ACHN (cell line): Measurements from ENCODE around the gene KRTCAP2.

Source experiments
- DNase-seq: peaks from one replicate; pipeline ENCODE4 v3.0.0-alpha.2; 2015
- in situ Hi-C: cut with HindIII; loops from 2 replicates; pipeline ENCODE4 v1.10.0; 2017; ENCODE audit warnings: low sequenced_read_pairs, low pct_ligation_motif_present, low pct_unique_long_range_greater_than_20kb

KRTCAP2 gene

DNA sequence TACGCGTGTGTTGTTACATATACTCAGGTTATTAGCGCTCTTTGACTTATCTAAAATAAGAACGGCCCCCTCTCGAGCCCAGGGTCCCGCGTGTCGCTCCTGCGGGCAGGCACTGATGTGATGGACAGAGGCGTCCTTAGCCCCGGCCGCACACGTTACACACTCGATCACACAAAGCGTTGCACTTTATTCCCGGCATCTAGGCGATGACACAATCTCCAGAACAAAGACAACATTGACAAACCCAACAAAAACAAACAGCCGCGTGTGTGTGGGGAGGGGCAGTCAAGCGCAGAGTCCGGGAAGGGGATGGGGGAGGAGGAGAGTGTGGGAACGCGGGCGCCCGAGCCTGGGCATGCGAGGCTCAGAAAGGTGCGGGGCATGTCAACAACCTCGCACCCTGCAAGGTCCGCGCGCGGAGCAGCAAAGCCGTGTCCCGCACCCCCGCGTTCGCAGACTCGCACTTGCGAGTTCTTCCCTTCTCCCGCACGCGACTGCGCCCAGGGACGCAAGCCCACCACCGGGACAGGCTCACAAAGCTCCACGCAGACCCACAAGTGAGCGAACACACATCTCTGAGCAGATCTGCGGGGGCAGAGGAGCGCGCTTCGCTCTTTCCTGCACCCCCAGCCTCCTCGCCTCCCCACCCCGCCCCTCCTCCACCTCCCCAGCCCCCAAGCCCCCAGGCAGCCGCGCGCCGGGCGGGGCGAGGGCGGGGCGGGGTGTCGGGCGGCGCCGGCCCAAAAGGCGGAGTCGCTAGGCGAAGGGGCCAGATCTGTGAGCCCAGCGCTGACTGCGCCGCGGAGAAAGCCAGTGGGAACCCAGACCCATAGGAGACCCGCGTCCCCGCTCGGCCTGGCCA, 45.8 kb downstream of the KRTCAP2 start, which contains the start of gene EFNA1:
TSS of gene EFNA1 (plus strand) at position 772 of the 862 bp plus-strand sequence. CDS start 102 bp downstream, outside the sequence.
- peak; percentile 52 for DNase-seq
- in situ Hi-C loops = no loop called here

DNA sequence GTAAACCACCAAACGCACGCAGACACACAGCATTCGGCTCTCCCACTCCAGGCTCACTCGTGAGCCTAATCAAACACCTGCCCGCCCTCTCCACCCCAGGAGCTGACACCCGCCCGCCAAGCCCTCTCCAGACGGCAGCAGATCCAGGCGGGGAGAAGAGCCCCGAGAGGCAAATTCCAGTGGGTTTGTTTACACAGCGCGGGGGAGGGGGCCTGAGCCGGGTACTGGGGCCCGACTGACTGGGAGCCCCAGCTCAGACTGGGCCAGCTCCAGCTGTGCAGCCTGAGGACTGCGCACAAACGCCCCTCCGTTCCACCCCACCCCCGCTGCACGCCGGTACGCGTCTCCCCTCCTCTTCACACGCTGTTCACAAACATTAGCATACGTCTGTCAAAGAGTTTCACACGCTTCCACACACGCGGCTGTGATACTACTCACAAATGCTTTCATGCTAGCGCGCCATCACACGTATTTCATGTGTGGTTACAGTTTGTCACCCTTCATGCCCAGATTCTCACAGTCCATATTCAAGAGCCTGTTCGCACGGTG, 46.5 kb downstream of the KRTCAP2 start:
- in situ Hi-C loops = no loop called here
- peak; percentile 37 for DNase-seq

DNA sequence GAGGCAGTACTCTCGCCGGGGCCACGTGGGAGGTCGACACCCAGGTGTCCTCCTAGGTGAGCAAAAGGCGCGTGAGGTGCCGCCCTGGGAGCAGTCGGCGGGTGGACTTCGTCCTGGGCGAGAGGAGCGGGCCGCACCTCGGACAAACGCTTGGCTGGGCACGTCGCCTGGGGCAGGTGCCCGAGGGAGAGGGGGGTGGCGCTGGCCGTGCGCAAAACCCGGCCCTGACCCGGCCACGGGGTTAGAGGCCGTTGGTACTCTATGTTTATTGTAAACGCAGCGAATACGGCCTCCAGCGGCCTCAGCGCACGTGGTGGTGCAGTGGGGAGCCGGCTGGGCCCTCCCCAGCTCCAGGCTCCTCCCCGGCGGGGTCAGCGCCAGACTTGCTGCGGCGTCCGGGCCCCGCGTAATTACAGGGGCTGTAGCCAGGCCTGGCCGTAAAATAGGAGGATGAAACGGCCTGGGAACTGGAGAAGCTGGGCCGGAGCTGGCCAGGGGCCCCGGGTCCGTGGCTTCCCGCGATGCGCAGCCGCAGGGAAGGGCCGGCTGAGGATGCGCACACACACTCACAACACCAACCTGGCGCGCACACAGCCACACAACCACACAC, 47.1 kb downstream of the KRTCAP2 start:
- in situ Hi-C loops = no loop called here
- DNase-seq = peak; percentile 20

DNA sequence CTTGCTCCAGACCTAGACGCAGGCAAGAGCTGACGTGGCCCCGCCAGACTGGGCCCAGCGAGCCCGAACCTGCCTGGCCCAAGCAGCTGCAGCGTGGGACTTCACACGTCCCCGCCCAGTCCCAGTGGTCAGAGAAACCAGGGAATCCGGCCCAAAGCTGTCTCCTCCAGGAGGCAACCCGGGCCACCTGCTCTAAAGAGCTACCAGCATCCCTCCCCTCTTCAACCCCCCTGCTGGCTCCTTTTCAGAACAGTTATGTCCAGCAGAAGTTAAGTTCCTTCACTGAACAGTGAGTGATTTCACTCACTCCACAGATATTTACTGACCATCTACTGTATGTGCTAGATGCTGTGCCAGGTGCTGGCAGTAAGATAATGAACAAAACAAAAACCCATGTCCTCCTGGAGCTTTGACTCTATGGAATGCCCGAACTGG, 47.6 kb downstream of the KRTCAP2 start:
- no peak for DNase-seq
- in situ Hi-C loops = no loop called here

DNA sequence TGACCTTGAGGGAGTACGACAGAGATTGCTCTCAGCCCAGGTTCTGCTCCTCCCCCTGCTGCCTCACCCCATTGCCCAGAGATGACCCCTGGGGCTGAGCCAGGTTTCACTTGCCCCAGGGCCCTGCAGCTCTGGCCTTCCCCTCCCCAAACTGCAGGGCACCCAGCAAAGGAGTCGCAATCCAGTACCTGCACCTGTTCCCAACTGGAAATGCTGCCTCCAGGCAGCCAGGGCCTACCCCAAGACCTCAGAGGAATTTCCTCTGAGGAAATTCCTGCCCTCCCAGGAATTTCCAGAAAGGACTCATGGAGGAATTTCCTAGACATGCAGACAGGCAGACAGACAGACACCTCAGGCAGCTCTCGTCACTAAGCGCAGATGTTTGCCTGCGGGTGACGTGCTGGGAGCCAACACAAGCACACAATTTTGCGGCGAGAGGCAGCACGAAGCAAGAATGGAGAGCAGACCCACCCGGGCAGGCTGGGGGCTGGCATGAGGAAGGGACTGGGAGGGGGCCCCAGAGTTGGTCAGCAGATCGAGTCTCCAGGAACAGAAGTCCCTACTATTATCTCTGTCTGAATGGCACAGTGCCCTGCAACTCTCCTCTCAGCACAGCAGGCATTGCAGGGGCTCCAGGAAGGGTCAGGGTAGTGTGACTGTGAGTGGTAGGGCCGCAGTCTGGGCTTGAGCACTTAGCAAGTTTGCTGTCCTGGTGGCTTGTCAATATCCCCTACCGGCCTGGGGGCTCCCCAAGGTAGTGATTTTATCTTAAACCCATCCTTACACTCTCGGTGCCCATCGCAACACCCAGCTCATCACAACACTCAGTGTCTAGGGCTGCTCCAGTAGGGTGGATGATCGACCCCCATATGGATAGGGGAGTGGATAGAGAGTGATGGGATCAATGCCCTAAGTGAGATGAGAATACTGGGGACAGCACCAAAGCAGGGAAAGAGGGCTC, 48.3 kb downstream of the KRTCAP2 start:
- in situ Hi-C loops = no loop called here
- peak; percentile 24 for DNase-seq

DNA sequence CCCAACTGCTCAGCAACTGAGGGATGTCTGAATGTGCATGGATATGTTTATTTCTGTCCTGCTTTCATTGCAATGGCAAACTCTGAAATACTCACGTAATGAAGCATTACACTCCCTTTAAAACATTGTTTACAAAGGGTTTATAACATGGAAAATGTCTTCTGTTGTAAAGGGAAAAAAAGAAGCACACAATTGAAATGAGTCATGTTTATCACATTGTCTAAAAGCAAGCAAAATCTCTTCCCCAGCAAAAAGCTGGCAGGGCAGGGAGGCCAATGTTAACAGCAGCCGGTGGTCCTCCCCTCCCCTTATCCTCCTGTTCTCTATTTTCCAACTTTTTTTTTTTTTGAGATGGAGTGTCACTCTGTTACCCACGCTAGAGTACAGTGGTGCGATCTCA, 49.3 kb downstream of the KRTCAP2 start:
- in situ Hi-C loops = no loop called here
- no peak for DNase-seq

DNA sequence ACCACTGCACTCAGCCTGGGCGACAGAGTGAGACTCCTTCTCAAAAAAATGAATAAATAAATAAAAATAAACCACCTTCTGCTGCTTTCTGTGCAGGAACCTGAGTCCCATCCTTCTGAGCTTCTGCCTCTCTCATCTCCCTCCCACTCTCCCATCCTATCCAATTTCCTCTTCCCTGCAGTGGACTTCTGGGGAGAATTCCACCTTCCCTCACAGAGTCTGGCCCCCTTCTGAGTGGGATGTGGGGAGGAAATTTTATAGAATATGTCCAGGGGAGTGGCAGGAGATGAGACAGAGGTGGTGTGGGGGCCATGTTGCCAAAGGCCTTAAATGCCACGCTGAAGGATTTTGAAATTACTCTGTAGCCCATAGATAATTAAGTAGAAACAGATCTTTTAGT, 50.8 kb downstream of the KRTCAP2 start:
- in situ Hi-C loops = no loop called here
- DNase-seq = no peak

DNA sequence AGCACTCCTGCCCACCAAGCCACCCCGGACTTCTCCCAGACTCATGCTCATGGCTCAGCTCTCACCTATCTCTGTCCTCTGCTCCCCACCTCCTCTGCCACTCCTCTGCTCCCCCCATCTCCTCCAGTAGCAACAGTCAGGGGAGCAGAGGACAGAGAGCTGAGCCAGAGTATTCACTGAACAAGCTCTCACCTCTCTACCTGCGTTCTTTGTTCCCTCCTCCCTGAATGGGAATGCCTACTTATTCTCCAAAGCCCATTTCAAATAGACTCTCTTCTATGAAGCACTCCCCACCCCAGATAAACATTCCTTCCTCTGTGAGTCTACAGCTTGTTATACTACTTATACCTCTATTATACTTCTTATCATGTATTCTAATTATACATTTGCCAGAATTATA, 51.9 kb downstream of the KRTCAP2 start:
- no peak for DNase-seq
- in situ Hi-C loops = no loop called here

DNA sequence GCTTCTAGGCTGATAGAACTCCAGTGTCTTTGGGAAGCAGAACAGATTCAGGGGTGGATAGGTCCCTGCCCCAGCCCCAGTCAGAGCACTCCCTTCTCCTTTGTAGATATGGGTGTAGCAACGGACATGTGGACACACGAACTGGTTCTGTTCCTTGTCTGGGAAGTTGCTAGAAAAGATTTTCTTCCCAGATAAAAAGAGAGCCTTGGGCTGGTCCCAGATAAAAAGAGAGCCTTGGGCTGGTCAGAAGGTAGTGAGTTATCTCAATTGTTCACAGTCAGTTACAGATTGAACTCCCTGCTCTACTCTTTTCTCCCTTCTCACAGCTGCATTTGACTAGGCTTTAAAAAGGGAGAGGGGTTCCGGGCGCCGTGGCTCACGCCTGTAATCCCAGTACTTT, 52.9 kb downstream of the KRTCAP2 start:
- in situ Hi-C loops = no loop called here

More for the DNA sequence above, 52.9 kb downstream of the KRTCAP2 start:
- no peak for DNase-seq
